Glutamatergic neuron (in vitro differentiated cells): ENCODE data around the gene RTN4. TPM values are rescaled to one million over a fixed set of nuclear protein-coding genes. Genes with fewer than 3 reads are reported as not detected.

Experiments
- DNase-seq: peaks from one replicate; pipeline ENCODE4 v3.0.0; 2022
- H3K27ac Mint-ChIP-seq: one replicate; pipeline ENCODE4 v1.8.0; 2020; ENCODE audit warnings: mild to moderate bottlenecking, mixed read lengths, inconsistent platforms; ENCODE audit not compliant: unreplicated experiment
- H3K27me3 Mint-ChIP-seq: one replicate; pipeline ENCODE4 v1.8.0; 2020; ENCODE audit warnings: mild to moderate bottlenecking, moderate library complexity, mixed read lengths, inconsistent platforms; ENCODE audit not compliant: unreplicated experiment
- H3K36me3 Mint-ChIP-seq: one replicate; pipeline ENCODE4 v1.8.0; 2020; ENCODE audit warnings: mild to moderate bottlenecking, mixed read lengths, inconsistent platforms; ENCODE audit not compliant: unreplicated experiment
- H3K4me1 Mint-ChIP-seq: one replicate; pipeline ENCODE4 v1.8.0; 2020; ENCODE audit warnings: mild to moderate bottlenecking, low read depth, mixed read lengths, inconsistent platforms; ENCODE audit not compliant: unreplicated experiment
- H3K4me3 Mint-ChIP-seq: one replicate; pipeline ENCODE4 v1.8.0; 2020; ENCODE audit warnings: mild to moderate bottlenecking, mixed read lengths, inconsistent platforms; ENCODE audit not compliant: unreplicated experiment
- H3K9me3 Mint-ChIP-seq: one replicate; pipeline ENCODE4 v1.8.0; 2020; ENCODE audit warnings: mild to moderate bottlenecking, moderate library complexity, mixed read lengths, inconsistent platforms; ENCODE audit not compliant: unreplicated experiment
- total RNA-seq: library from RNA; stranded (reverse); fragmentation: NEBNext Ultra II Directional; extraction: Animal tissue kit (Norgen Biotek cat#: 25700); gene quantifications from one replicate; pipeline ENCODE4 v1.2.1, GENCODE V29; 2021; ENCODE audit not compliant: unreplicated experiment
- TF ChIP-seq, protein P1 (sequence below): fragments of 200-600 bp; sonication (generic); IDR thresholded peaks from one replicate; pipeline ENCODE4 v1.5.0; 2021; ENCODE audit not compliant: partially characterized antibody, unreplicated experiment

Gene RTN4
- total RNA-seq, 1 donor from 2014 or later, result 772 TPM

DNA sequence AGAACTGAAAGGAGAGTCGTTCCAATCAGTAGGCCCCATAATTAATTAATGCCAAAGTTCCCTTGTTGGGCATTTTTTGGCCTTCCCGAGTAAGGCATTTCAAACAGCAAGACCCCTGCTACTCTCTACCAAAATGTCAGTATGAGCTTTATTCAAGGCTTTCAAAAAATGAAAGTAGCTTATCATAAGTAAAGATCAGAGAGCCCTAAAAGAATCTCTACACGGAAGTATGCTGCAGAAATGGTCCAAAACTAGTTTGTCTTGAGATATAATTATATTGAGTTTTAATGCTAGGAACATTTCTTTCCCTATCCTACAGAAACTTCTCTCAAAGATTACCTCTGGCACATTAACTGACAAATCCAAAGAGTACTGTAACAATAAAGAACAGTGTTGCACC is 43.9 kb downstream of the RTN4 start:
- Mint-ChIP-seq H3K27ac (no peak overlapping the region), H3K27me3 (peaks cover 7% of the 10 kb centered on the region), H3K4me1 (peaks cover 52% of the 10 kb centered on the region), H3K4me3 (no peak overlapping the region), H3K9me3 (peaks cover 10% of the 10 kb centered on the region), H3K36me3 (no peaks in the 10 kb centered on the region)
- TF ChIP-seq, protein P1, sequence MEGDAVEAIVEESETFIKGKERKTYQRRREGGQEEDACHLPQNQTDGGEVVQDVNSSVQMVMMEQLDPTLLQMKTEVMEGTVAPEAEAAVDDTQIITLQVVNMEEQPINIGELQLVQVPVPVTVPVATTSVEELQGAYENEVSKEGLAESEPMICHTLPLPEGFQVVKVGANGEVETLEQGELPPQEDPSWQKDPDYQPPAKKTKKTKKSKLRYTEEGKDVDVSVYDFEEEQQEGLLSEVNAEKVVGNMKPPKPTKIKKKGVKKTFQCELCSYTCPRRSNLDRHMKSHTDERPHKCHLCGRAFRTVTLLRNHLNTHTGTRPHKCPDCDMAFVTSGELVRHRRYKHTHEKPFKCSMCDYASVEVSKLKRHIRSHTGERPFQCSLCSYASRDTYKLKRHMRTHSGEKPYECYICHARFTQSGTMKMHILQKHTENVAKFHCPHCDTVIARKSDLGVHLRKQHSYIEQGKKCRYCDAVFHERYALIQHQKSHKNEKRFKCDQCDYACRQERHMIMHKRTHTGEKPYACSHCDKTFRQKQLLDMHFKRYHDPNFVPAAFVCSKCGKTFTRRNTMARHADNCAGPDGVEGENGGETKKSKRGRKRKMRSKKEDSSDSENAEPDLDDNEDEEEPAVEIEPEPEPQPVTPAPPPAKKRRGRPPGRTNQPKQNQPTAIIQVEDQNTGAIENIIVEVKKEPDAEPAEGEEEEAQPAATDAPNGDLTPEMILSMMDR, result no peak
- DNase-seq, result no peak

DNA sequence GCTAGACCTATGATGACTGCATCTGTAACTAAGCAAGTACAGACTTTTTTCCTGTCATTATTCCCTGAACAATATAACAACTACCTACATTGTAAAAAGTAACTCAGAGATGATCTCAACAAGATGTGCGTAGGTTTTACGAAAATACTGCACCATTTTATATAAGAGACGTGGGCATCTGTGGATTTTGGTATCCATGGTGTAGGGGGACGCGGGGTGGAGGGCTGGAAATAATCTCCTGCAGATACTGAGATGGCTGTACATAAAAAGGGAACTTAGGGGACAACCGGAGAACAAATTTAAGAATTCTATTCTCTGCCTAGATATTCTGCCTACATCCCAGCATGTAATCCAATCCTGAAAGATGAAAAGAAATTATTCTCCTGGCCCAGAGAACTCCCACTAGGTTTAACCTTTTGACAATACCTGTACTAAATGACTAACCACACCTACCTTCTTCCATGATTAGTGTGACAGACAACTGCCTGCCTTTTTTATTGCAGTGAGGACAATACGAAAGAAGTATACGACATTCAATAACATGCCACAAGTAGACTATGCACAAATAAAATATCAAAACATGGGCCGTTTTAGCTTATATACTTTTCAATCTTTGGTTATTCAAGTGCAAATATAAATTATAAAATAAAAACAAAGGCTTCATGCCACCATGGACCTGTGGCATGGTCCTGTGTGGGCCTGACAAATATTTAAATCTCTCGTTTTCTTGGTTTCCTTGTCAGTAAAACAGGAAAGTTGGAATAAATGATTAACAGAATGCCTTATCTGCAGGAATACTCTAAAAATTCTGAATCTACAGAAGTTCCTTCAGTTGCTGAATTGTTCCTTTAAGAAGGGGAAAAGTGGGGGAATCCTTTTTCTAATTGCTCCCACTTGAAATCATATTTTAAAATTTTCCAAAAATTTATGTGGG is 46.3 kb downstream of the RTN4 start:
- H3K4me1 Mint-ChIP-seq, result peaks cover 50% of the 10 kb centered on the region
- no peaks in the 10 kb centered on the region for H3K36me3 Mint-ChIP-seq
- DNase-seq, result no peak
- TF ChIP-seq, protein P1, result no peak
- peaks cover 8% of the 10 kb centered on the region for H3K9me3 Mint-ChIP-seq
- no peak overlapping the region for H3K27ac Mint-ChIP-seq
- no peak overlapping the region for H3K4me3 Mint-ChIP-seq
- peaks cover 4% of the 10 kb centered on the region for H3K27me3 Mint-ChIP-seq

DNA sequence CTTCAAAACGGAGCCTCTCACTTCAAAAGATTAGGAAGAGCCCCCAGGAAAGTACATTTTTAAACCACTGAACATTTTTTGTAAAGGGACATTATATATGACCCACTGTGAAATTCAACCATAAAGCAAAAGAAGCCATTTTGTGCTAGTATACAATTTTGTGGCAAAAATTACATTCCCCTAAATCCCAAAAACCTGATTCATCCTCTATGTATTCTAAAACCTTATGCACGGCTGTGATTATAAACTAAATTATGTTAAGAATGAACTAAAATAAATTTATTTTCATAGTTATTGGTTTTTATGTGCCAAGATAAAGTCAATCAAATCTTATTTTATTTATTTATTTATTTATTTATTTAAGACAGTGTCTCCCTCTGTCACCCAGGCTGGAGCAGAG is 48.5 kb downstream of the RTN4 start:
- Mint-ChIP-seq H3K4me1 (peaks cover 44% of the 10 kb centered on the region), H3K36me3 (no peaks in the 10 kb centered on the region), H3K27me3 (no peaks in the 10 kb centered on the region), H3K4me3 (no peak overlapping the region), H3K9me3 (peaks cover 3% of the 10 kb centered on the region), H3K27ac (peak overlapping the region; percentile 24)
- TF ChIP-seq, protein P1, result no peak
- DNase-seq, result no peak

DNA sequence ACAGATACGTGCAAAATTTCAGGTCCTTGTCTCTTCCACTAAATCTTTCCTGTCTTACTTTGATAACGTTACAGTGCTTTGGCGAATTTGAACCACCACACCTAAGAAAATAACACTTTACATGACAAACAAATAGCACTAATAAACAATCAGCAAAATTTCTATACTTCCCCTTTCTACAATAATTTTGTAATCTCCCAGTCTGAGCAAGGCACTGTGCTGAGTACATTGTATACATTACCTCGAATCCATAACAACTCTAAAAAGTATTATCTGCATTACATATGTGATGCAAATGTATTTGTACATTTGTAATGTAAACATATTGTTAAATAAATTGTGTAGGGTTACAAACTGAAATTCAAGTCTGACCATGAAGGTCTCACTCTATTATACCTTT is 49.9 kb downstream of the RTN4 start:
- peaks cover 45% of the 10 kb centered on the region for H3K4me1 Mint-ChIP-seq
- H3K9me3 Mint-ChIP-seq, result peaks cover 4% of the 10 kb centered on the region
- no peaks in the 10 kb centered on the region for H3K36me3 Mint-ChIP-seq
- no peaks in the 10 kb centered on the region for H3K27me3 Mint-ChIP-seq
- peak overlapping the region; percentile 36 for H3K27ac Mint-ChIP-seq
- no peak for DNase-seq
- TF ChIP-seq, protein P1, result no peak
- H3K4me3 Mint-ChIP-seq, result no peak overlapping the region

DNA sequence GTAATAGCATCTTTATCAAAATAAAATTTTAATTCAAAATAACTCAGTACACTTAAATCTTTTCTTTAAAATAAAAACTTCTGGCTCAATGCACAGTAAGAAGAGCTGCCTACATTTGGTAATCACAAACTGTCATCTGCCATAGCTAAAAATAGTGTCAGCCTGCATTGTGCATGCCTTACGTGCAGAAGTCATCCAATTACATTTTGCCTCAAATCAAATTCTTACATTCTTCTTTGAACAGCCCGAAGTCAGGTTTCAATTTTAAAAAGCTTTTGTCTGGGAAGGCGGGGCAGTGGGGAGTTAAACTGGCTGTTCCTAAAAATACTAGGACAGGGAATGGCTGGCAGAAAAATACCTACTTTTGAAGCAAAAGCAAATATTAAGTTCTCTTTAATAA is 51.1 kb downstream of the RTN4 start:
- no peaks in the 10 kb centered on the region for H3K36me3 Mint-ChIP-seq
- DNase-seq, result no peak
- H3K4me1 Mint-ChIP-seq, result peaks cover 40% of the 10 kb centered on the region
- peaks cover 2% of the 10 kb centered on the region for H3K9me3 Mint-ChIP-seq
- H3K27ac Mint-ChIP-seq, result no peak overlapping the region
- H3K4me3 Mint-ChIP-seq, result no peak overlapping the region
- TF ChIP-seq, protein P1, result no peak
- H3K27me3 Mint-ChIP-seq, result peaks cover 3% of the 10 kb centered on the region
